ENCODE results near the gene BMI1.

DNA sequence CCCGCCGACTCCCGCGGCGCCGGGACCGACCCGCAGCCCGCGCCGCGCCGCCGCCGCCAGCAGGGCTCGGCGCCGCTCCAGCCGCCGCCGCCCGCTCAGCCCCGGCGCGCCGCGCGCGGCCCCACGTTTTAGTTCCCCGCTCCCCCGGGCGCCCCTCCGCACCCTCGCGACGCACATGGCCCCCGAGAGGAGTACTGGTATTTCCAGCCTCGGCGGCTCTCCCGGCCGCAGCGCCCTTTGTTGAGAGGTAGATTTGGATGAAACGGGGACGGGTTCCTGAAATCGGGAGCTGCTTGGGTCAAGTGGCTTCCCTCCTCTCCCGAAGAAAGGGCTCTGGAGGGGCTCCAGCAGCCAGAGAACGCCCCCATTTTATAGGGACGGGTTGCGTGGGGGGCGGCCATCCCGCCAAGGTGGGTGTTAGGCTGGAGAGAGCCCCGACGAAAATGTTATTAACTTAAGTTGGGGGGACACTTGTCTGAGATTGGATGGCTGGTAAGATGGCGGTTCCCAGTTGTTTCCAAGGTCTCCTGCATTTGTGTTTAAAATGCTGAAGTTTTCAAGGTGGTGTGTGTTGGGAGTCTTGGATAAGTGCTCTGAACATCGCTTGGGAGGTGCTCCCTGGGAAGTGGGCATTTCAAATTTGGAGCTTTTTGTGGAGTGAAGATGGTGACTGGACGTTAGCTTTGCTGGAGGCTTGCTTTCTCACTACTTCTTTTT, 1.2 kb downstream of the BMI1 start:
- TF ChIP-seq CTCF (conservative IDR thresholded peaks at IDR 0.05; ENCODE audit: low read depth, low read length): no peak
- TF ChIP-seq EZH2 (IDR thresholded peaks at IDR 0.05; ENCODE audit: borderline replicate concordance, low read depth, low read length, poor library complexity, severe bottlenecking): peak; percentile 100

Measured in A673 (cell line).